ENCODE data around the gene ELMO1.

Gene ELMO1

DNA sequence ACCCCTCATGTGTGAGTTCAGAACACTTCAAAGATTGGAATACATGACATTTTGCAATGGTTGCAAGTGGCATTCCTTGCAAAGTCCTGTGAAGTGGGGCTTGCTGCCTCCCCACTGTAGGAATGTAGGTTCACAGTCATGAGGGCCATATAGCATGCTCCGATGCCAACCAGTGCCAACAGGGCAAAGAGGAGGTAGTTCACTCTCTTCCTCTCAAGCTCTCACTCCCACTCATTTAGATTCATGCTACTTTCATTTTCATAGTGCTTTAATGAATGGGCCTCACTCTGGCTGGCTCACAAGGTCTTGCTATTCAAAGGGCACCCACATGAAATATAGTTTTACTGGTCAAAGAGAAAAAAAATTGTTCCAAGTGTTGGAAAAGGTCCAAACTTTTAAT is 554.5 kb downstream of the ELMO1 start:
- DNase-seq, result no peak

DNA sequence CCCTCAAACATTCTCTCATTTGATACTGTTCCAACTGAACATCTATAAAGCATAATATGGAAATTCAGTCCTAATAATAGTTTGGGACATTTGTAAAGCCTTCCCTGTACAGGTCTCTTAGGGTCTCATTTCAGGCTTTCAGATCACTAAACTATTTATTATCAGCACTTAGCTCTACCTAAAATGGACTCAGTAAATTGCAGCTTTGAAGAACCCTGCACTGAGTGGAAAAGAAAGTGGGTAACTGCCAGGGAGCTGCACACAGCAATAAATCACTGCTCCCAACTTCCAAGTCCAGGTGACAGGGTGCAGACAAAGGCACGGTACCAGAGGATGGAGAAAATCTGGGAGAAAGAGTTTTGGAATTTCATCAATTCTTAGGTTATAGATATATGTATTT is 559.5 kb downstream of the ELMO1 start:
- no peak for DNase-seq

DNA sequence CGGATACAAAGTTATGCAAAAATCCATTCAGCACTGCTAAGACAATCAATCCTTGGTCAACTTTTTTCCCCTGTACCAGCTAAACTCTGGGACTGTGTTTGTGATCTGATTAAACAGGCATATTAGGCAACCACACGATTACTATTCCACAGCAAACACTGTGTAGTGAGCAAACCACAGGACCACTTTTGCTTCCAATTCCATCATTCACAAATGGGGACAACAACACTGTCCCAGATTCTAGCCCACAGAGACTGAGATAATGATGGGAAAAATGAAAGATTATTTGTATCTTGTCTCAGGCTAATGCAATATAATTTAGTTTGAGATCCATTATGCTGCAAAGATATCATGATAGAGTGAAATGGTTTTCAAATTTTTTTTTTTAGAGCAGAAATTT is 560.7 kb downstream of the ELMO1 start:
- no peak for DNase-seq

DNA sequence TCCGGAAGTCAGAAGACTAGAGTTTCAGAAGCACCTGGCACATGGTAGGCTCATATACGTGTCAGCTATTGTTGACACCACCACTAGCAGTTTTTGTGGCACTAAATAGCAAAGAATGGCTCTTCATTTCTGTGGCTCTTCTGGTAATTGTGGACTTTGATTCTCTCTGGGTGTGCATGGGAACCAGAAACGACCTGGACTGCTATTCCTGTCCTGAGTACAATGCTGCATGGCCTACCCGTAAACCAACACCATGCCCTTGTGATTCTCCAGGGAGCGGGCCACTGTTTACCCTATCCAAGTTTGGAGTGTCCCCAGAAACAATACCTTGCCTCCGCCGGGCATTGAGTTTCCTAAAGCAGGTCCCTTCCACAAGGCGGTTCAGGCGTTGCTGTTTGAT is 561.4 kb downstream of the ELMO1 start:
- DNase-seq, result no peak

DNA sequence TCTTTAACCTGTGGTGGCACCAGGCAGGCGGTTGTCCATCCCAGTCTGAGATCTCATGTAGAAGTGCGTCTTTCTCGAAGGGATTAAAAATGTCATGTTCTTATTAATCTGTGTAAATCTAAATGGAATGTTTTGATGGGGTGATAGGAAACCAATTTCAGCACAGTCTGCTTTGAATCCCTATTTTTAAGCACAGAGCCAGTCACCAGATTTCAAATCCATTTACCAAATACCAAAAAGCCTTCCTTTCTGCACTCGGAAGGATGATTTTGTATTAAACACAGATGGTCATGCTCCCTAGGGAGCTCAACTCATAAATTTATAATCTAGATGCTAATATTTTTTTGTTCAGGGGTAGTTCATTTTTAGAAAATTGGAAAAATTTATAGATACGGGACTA is 563.8 kb downstream of the ELMO1 start:
- no peak for DNase-seq

DNA sequence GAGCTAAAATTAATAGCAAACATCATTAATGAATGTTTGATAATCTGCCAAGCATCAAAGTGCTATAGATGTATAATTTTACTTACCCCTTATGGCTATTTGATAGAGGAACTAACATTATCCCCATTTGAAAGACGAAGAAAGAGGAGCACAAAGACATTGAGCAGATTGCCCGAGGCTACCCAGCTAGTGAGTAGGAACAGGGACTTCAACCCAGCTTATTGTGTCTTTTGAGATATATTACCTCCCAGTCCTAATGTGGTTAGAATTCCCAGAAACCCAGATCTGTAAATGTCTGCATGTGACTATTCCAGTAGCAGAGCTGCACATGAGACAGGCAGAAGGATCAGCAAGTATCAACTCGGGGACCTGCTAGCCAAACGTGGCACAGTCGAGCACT is 564.3 kb downstream of the ELMO1 start:
- no peak for DNase-seq

DNA sequence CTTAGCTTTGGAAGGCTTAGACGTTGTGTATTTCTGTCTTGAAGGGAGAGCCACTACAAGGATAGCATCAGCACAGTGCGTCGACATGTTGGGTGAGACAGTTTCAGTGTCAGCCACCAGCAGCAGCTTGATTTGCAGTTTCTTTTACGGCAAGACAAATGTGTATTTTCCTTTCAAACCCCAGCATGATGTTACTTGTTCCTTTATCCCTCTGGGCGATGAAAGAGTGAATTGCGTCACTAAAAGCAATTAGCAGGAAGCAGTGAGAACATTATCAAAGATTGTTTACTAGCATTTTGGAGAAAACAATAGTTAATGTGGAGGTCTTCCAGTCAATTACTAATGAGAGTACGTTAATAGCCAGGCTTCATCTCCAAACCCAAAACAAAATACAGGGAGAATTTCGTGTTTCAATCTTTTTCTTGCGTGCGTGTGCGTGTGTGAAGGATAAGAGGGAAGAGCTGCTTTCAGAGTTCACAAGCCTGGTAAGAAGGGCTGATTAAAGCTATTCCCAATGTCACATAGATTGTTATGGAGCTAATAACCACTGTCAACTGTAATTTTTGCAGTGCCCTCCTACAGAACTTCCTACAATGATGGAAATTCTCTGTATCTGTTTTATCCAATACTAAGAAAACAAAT is 567.3 kb downstream of the ELMO1 start:
- no peak for DNase-seq

DNA sequence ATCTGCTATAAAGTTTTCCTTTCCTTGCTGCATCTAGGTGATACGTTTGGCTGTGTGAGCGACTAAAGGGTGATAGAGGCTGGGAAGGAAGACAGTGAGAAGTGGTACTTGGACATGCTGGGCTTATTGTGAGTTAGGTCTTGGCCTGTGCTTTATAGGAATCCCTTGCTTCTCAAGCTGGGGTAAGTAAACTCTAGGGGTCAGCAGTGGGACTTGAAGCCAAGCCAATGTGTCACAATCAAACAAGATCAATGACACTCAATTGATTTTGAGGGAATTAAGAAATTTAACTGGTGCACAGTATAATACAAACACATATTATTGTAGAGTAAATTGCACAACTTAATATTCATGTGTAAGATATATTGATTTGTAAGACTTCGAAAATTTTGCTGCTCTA is 568.6 kb downstream of the ELMO1 start:
- DNase-seq, result no peak

DNA sequence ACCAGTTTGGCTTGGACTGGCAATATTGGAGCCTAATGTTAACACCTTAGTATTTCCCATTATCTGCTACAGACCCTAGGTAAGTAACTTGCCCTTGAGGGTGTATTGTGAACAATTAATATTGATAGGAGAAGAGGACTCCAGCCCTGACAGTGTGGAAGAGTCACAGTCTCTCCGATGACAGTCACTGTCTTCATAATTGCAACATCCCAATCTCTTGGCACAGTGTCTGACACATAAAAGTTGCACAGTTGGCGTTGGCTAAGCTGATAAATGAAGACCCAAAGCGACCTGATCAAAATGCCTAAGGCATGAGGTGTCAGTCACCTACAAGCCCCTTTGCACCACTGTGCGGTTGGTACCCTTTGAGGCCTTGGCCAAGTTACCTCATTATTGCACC is 569.6 kb downstream of the ELMO1 start:
- DNase-seq, result no peak

DNA sequence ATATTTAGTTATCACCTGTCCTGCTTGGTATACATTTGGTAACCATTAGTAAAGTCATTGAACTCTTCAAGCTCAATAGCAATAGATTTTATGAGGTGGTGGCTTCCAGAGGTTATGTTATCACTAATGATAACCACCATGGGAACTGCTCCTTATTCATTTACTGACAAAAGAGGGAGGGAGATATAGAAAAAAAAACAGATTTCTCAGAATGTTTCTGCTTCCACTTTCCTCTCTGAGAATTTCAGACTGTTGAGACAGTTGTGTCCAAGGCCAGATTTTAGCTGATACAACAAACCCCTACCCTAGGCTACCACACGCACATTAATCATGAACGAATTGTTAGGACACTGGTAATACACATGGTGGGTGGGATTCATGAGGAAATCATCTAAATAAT is 570.4 kb downstream of the ELMO1 start:
- no peak for DNase-seq

DNA sequence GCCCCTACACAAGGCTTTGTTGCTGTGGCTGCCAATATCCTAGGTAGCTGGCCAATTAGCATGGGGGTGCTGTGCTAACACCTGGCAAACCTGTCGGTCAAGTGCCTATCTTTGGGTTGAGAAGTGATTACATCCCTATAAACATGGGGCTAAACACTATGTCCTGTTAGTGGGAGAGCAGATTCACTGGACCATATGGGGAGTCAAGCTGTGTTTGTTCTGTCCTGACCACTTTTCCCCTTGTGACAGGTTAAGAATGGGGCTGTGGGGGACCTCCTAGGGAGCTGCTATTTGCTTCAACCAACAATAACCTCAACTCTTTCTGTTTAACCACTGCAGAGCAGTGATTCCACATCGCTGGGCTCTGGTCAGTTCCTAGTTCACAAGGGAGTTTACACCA is 572.9 kb downstream of the ELMO1 start:
- DNase-seq, result no peak

DNA sequence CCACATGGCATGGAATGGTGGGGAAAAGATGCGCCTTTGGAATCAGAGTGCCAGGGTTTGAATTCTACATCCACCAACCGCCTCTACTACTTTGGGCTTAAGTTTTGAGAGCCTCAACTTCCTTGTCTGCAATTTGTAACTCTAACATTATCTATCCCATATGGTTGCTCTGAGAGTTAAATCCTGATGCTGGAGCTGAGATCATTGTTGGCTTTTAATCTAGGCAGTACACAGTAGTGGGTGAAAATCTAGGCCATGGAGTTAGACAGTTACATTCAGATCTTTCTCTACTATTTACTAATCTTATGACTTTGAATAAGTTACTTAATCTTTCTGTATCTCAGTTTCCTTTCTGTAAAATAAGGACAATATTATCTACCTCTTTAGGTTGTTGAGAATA is 574.6 kb downstream of the ELMO1 start:
- no peak for DNase-seq

DNA sequence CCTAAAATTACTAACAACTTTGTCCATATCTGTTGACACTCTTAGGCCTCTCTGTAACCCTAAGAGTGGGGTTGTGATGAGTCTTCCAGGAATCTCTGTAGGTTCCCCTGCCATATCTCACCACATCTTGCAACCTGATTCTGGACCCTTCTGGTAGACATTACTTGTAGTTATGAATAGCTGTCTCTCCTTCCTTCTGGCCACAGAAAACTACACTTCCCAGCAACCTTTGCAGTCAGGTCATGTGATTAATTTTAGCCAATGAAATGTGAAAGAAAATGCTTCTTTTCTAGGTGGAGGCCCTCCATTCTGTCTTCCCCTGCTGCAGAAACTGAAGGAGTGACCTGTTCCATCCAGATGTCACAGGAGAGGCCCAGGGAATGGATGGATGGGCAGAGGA is 576.8 kb downstream of the ELMO1 start:
- no peak for DNase-seq

DNA sequence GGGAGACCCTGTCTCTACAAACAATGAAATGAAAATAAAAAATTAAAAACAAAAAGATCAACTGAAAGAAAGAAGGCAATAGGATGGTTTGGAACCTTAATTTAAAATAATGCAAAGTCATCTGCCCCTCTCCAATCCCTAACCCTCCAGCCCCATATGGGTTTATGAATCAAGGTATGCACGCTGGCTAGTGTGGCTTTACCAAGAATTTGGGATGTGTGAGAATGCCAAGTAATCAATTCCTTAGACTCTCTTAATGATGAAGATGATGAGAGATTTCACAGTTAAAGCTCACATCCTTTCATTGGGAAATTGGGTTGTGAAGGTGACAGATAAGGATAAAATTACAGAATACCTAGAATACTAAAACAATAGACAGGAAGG is 577.3 kb downstream of the ELMO1 start:
- DNase-seq, result no peak

DNA sequence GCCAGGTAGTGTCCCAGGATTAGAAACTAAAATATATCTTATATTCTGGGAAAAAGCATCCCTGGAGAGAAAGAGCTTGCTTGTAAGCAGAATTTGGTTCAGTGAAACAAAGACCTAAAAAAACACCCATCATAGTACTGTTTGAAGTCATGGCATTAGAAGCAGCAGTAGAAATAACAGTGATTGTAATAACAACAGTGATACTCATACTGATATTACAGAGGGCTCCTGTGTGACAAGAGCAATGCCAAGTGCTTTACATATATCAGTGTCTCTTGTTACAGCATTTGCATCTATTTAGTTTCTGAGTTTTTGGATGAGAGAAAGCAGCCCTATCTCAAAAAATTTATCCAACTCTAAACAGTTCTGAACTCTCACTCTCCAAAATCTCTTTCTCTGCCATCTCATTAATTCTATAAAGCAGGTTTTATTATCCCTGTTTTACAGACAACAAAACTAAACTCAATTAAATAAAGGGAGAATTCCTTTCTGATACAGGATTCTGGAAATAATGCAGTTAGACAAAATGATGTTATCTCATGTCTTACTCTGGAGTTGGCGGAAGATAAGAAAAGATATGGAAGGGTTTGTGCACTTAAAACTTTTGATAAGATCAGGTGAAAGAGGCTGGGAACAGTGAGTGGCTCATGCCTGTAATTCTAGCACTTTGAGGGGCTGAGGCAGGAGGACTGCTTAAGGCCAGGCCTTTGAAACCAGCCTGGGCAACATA is 577.9 kb downstream of the ELMO1 start:
- DNase-seq, result no peak

DNA sequence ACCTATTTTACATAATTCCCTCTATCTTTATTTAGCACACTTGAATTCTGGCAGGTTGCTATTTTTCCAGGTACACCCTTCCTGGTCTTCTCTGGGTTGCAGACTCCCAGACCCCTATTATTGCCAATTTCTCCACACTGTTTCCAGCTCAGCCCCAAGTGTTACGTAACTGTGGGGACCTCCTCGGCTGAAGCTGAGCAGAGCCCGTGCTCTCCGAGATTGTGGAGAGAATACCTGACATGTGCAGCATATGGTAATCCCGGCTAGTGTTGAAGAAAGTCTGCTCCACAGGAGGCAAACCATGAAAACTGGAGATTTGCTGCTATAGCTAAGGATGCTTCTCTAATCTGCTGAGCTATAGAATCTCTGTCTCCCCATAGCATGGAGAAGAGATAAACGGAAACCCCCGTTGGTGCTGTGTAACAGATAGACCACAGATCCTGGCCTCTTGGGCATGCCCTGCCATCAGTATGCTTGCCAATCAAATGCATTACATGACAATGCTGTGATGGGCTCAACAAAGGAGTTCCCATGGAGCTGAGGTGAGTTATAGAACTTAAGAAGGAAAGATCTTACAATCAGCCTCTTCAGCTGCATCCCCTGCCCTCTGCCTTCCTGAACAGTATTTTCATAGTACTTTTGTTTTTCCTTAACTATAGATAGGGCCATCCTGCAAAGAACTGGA is 579.8 kb downstream of the ELMO1 start:
- no peak for DNase-seq

DNA sequence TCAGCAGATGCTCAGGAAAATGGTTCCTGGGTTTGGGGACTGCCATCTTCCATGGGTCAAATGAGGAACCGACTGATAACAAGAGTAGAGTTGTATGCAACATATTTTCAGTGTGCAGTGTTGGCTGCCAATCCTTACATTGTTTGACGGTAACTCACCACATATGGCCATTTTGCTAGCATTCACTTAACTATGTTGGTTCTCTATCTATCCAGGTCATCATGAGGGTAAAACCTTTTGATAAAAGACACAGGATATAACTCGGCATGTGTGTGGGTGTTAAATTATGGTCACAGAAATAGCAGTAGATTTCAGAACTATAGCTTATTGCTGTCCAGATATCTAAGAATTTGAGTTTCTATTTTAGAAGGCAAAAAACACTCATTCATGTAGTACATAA is 583.6 kb downstream of the ELMO1 start:
- DNase-seq, result no peak

DNA sequence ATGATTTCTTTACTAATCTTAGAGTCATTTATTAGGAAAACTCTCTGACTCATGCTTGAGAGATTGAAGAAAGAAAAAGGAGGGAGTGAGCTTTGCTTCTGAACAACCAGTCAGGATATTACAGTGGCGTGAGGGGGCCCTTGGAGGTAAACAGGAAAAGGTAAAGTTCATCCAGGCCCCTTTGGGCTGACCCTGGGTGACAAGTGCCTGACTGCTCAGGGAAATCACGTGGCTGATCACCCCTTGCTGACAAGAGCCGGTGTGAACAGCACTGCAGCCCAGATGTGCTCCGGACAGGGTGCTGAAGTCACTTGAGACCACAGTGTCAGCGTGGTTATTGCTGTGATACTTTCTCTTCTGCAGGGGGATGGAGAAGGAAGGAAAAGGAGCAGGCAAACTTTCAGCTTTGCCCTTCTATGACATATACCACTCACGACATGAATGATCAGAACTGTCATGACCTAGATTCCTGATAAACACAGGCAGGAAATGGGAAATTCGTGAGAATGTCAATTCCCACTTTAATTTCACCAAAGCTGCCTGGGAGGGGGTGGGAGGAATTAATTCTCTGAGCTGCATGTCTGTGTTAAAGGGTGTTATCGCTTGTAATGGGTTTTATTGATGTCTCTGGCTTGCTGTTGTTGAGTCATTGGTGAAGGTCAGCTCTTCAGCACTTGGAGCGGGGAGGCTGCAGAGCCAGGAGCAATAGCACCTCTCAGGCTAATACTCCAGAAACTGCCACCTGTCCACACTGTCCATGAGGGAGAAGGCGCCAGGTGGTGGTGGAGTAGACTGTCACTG is 584.6 kb downstream of the ELMO1 start:
- DNase-seq, result no peak

DNA sequence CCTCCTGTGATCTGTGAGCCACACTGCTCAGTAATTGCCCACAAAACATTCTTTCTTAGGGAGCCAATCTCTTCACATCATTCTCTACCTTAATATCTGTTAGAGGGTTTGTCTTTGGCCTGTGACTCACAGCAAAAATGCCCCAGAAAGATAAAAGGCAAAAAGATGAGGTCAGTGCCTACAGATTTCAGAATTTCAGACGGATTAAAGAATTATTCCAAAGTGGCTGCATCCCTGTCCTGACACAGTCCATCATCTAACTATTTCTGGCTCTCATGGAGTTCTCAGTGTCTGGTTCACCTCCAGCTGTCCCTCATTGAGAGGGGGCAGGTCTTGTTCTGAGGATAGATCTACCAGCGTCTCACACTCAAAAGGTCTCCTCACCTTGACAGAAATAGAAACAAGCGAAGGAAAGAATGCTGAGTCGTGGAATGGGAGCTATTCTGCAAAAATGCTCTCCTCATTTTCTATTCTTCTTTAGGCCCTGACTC is 585.8 kb downstream of the ELMO1 start:
- no peak for DNase-seq

DNA sequence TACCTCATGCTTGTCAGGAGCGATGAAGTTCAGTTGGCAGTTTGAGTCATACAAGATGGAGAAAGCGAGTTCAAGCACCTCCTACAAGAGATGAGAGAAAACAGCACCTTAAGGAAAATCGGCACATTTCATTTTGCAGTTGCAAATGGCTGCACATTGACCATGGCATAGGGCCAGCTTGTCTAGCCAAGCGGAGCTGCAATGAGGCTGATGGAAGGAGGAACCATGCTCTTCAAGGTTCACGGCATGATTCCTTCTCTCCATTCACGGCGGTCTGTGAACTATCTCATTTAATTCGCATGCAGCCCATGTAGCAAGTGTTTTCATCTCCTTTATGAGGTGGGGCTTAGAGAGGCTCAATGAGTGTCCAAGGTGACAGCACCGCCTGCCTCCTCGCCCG is 587.0 kb downstream of the ELMO1 start:
- DNase-seq, result no peak

DNA sequence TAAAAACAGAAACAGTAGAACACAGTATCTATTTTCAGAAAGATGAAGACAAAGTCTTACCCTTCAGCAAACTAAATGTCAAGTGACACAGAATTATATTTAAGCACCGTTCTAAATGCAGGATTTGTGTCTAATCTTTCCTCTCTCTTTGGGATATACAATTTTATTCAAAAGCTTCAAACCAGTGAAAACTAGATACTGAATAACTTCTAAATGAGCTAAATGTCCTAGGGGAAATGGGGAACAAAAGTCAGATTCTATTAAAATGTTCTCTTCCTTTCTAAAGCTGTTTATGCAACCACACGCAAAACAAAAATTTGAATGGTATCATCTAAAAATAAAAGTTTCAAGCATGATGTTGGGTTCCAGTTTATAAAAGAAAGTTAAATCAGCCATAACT is 588.0 kb downstream of the ELMO1 start:
- no peak for DNase-seq

DNA sequence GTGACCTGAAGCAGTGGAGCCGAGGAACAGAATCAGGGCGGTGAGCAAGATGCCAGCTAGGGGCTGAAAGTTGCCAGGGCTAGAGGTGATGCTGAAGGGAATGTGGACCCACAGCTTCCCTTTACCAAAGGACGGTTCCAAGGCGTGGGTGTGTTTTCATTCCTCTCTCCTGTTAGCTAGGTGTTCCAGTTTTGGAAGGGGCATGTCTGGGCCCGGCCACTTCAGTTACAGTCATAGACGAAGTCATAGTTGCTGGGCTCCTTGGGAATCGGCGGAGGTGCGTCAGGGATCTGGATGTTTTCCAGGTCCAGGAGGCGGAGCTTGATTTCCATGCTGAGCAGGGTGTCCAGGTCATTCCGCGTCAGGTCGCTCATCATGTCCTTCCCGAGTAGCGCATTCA is 593.3 kb downstream of the ELMO1 start:
- DNase-seq, result no peak

DNA sequence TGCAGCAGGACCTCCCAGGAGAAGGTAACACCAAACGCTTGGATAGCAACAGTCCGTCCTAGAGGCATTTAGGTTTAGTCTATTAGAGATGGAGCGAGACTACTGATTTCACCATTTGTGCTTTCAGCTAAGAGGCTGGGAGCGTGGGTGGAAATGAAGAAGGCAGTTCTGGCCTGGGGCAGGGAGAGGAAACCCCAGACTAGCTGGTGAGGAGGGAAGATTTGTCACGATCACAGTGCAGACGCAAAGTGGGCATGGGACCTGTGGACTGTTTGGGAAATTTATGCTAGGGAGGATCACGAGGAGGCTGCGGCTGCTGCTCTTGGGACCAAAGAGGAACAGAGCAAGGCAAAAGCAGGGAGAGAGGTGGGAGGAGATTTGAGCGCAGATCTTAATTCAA is 594.0 kb downstream of the ELMO1 start:
- DNase-seq, result no peak

DNA sequence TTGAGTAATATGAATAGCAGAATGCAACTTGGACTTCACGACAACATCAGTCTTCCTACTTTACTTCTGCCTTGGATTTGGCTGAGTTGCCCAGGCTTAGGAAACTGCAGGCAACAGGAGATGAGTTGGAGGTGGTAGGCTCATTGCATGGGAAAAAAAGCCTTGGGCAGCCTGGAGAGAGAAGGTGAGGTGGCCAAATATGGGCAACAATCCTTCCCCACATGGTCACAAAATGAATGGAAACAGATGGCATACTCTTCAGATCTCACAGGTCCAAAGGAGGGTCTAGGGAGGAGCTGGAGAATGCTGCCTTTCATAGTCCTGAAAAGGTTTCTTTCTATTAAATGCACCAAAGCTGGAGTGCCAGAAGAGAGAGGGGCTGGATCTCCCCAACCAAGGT is 595.7 kb downstream of the ELMO1 start:
- DNase-seq, result no peak

All from NCI-H2029 treated with DMSO at 0.1 percent for 48 hours (cell line).